GM12878 (cell line): Measurements from ENCODE around the gene KRTAP12-4.

Source experiments
- EP300 ChIP-seq, 2 experiments: fragments of 150-350 bp in 1 of 2; IDR thresholded peaks; 2 replicates each; pipeline ENCODE4 v1.6.1; 2011 to 2012; ENCODE audit warnings: low read depth in 2 of 2, low read length in 2 of 2, borderline replicate concordance in 1 of 2, improper control_type of control experiment in 1 of 2, inconsistent platforms in 1 of 2; ENCODE audit not compliant: control insufficient read depth in 1 of 2
- EZH2 ChIP-seq: IDR thresholded peaks from 2 replicates; pipeline ENCODE4 v1.6.1; 2012; ENCODE audit warnings: low read depth, mild to moderate bottlenecking, control low read depth, inconsistent platforms, low read length, borderline replicate concordance; ENCODE audit not compliant: control insufficient read depth
- MTA3 ChIP-seq: IDR thresholded peaks from 2 replicates; pipeline ENCODE4 v1.6.1; 2012; ENCODE audit warnings: low read length, inconsistent platforms, borderline replicate concordance
- POLR2A ChIP-seq: IDR thresholded peaks from 2 replicates; pipeline ENCODE4 v1.6.1; 2011; ENCODE audit warnings: low read depth, mild to moderate bottlenecking, low read length
- SRF ChIP-seq, 2 experiments: IDR thresholded peaks; 2 replicates each; pipeline ENCODE4 v1.6.1; 2011; ENCODE audit warnings: low read depth in 2 of 2, low read length in 2 of 2, mild to moderate bottlenecking in 1 of 2, moderate library complexity in 1 of 2
- ZNF384 ChIP-seq: IDR thresholded peaks from 2 replicates; pipeline ENCODE4 v1.6.1; 2012; ENCODE audit warnings: low read depth, mild to moderate bottlenecking, low read length, improper control_type of control experiment, borderline replicate concordance
- TF ChIP-seq, protein P1 (sequence below), 3 experiments: IDR thresholded peaks in 2 of 3; conservative IDR thresholded peaks in 1 of 3; 2 replicates each; pipeline ENCODE4 v1.5.1; 2011; ENCODE audit warnings: low read depth in 3 of 3, low read length in 3 of 3, mild to moderate bottlenecking in 3 of 3, control low read depth in 2 of 3, moderate library complexity in 2 of 3, inconsistent platforms in 1 of 3, mixed read lengths in 1 of 3; ENCODE audit not compliant: control insufficient read depth in 2 of 3, insufficient read depth in 1 of 3; ENCODE audit errors: extremely low read depth in 1 of 3
- TF ChIP-seq, protein P2 (sequence below): fragments of 450-650 bp; IDR thresholded peaks from 2 replicates; pipeline ENCODE4 v1.6.1; 2017; ENCODE audit warnings: mild to moderate bottlenecking

DNA sequence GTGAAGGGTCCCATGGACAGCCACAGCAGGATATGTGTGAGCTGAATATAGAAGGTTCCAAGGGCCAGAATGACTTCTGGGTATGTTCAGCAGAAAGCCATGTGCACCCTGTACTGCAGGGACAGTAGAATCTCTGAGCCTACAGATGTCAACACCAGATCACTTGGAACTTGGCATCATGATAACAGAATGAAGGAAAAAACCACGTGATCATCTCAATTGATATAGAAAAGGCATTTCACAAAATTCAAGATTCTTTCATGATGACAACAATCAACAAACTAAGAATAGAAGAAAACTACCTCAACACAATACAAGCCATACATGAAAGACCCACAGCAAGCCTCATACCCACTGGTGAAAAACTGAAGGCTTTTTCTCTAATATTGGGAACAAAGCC lies 13.2 kb upstream of the KRTAP12-4 start:
- no peak for TF ChIP-seq EP300 (IDR thresholded peaks at IDR 0.05; ENCODE audit: borderline replicate concordance in 1 of 2, control insufficient read depth in 1 of 2, low read depth in 2 of 2, low read length in 2 of 2)
- no peak for TF ChIP-seq EZH2
- TF ChIP-seq ZNF384 = no peak
- TF ChIP-seq POLR2A = no peak
- TF ChIP-seq, protein P1, sequence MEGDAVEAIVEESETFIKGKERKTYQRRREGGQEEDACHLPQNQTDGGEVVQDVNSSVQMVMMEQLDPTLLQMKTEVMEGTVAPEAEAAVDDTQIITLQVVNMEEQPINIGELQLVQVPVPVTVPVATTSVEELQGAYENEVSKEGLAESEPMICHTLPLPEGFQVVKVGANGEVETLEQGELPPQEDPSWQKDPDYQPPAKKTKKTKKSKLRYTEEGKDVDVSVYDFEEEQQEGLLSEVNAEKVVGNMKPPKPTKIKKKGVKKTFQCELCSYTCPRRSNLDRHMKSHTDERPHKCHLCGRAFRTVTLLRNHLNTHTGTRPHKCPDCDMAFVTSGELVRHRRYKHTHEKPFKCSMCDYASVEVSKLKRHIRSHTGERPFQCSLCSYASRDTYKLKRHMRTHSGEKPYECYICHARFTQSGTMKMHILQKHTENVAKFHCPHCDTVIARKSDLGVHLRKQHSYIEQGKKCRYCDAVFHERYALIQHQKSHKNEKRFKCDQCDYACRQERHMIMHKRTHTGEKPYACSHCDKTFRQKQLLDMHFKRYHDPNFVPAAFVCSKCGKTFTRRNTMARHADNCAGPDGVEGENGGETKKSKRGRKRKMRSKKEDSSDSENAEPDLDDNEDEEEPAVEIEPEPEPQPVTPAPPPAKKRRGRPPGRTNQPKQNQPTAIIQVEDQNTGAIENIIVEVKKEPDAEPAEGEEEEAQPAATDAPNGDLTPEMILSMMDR (IDR thresholded peaks at IDR 0.05 in 2 of 3, conservative IDR thresholded peaks at IDR 0.05 in 1 of 3; ENCODE audit: control insufficient read depth in 2 of 3, extremely low read depth in 1 of 3, insufficient read depth in 1 of 3, low read depth in 3 of 3, low read length in 3 of 3) = no peak
- TF ChIP-seq, protein P2, sequence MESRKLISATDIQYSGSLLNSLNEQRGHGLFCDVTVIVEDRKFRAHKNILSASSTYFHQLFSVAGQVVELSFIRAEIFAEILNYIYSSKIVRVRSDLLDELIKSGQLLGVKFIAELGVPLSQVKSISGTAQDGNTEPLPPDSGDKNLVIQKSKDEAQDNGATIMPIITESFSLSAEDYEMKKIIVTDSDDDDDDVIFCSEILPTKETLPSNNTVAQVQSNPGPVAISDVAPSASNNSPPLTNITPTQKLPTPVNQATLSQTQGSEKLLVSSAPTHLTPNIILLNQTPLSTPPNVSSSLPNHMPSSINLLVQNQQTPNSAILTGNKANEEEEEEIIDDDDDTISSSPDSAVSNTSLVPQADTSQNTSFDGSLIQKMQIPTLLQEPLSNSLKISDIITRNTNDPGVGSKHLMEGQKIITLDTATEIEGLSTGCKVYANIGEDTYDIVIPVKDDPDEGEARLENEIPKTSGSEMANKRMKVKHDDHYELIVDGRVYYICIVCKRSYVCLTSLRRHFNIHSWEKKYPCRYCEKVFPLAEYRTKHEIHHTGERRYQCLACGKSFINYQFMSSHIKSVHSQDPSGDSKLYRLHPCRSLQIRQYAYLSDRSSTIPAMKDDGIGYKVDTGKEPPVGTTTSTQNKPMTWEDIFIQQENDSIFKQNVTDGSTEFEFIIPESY = no peak
- TF ChIP-seq SRF (IDR thresholded peaks at IDR 0.05; ENCODE audit: low read depth in 2 of 2, low read length in 2 of 2) = no peak
- TF ChIP-seq MTA3 = no peak
